ENCODE results near the gene DSCAM. TPM values are rescaled to one million over a fixed set of nuclear protein-coding genes. Genes with fewer than 3 reads are reported as not detected.

Gene DSCAM
- total RNA-seq, 1 experiment from 2014 or later: 0.13 TPM

- H3K4me3 Mint-ChIP-seq: no peak overlapping the region
- no peak for ATAC-seq
- H3K36me3 Mint-ChIP-seq: peaks cover 18% of the 10 kb centered on the region
- ChIA-PET POLR2A (no interaction called here), CTCF (no interaction called here)
- no peak overlapping the region for H3K27ac Mint-ChIP-seq
- no peak for DNase-seq (ENCODE audit: low spot score)
- no peak for TF ChIP-seq ZNF671 (CRISPR knock-in tag; IDR thresholded peaks at IDR 0.05)
- H3K4me1 Mint-ChIP-seq: peaks cover 12% of the 10 kb centered on the region
- no peaks in the 10 kb centered on the region for H3K27me3 Mint-ChIP-seq (ENCODE audit: low read depth)
- peaks cover 29% of the 10 kb centered on the region for H3K9me3 Mint-ChIP-seq
These were observed 123.0 kb downstream of the DSCAM start for GRCh38 chr21:40723966-40724365.

DNA sequence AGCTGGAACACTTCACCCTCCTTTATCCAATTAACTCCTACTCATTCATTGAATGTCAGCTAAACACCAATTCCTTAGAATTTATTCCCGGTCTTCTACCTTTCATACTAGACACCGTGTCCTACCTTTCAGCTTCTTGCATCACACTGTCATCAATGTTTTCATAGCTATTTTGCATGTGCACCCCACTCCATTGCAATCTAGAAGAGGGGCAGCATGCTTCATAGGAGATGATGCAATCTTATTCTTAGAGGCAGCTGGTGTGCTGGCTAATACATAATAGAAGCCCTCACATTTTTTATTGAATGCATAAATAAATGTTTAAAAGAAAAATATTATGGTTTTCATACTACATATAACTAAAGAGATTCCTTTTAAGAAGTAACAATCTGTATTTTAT, 123.6 kb downstream of the DSCAM start:
- POLR2A ChIA-PET: interaction anchor here (0.5 kb wide), 1 partner anchor 49 kb away, joined by 3 read pairs; no protein-coding TSS in a partner anchor
- TF ChIP-seq FOXP1 (CRISPR knock-in tag; IDR thresholded peaks at IDR 0.05; ENCODE audit: borderline replicate concordance) (no peak), SOX15 (CRISPR knock-in tag; IDR thresholded peaks at IDR 0.05) (no peak), E2F5 (CRISPR knock-in tag; IDR thresholded peaks at IDR 0.05) (no peak), ATF2 (CRISPR knock-in tag; IDR thresholded peaks at IDR 0.05; ENCODE audit: borderline replicate concordance, low read depth) (no peak), GABPB1 (CRISPR knock-in tag; IDR thresholded peaks at IDR 0.05) (no peak), TCF7 (CRISPR knock-in tag; IDR thresholded peaks at IDR 0.05; ENCODE audit: low read depth) (no peak), ATF6 (CRISPR knock-in tag; IDR thresholded peaks at IDR 0.05) (no peak), ZNF219 (CRISPR knock-in tag; IDR thresholded peaks at IDR 0.05; ENCODE audit: borderline replicate concordance) (no peak), JAZF1 (CRISPR knock-in tag; IDR thresholded peaks at IDR 0.05) (no peak), CREB1 (CRISPR knock-in tag; IDR thresholded peaks at IDR 0.05) (no peak), ZMAT4 (CRISPR knock-in tag; IDR thresholded peaks at IDR 0.05) (no peak), JUN (CRISPR knock-in tag; IDR thresholded peaks at IDR 0.05) (no peak), ELF4 (CRISPR knock-in tag; IDR thresholded peaks at IDR 0.05; ENCODE audit: low read depth) (no peak), E2F4 (CRISPR knock-in tag; IDR thresholded peaks at IDR 0.05; ENCODE audit: borderline replicate concordance, low read depth) (no peak)
- TF ChIP-seq, protein P1, sequence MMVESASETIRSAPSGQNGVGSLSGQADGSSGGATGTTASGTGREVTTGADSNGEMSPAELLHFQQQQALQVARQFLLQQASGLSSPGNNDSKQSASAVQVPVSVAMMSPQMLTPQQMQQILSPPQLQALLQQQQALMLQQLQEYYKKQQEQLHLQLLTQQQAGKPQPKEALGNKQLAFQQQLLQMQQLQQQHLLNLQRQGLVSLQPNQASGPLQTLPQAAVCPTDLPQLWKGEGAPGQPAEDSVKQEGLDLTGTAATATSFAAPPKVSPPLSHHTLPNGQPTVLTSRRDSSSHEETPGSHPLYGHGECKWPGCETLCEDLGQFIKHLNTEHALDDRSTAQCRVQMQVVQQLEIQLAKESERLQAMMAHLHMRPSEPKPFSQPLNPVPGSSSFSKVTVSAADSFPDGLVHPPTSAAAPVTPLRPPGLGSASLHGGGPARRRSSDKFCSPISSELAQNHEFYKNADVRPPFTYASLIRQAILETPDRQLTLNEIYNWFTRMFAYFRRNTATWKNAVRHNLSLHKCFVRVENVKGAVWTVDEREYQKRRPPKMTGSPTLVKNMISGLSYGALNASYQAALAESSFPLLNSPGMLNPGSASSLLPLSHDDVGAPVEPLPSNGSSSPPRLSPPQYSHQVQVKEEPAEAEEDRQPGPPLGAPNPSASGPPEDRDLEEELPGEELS (CRISPR knock-in tag; IDR thresholded peaks at IDR 0.05): no peak
- Mint-ChIP-seq H3K9me3 (peaks cover 32% of the 10 kb centered on the region), H3K27ac (no peak overlapping the region), H3K4me1 (peaks cover 12% of the 10 kb centered on the region), H3K4me3 (no peak overlapping the region), H3K36me3 (peaks cover 20% of the 10 kb centered on the region), H3K27me3 (ENCODE audit: low read depth) (0 out of 2 replicates have a peak, but pooled peaks cover 2% of the 10 kb centered on the region)
- CTCF ChIA-PET: no interaction called here
- ATAC-seq (no peak), DNase-seq (ENCODE audit: low spot score) (no peak)
